Neural progenitor cell (in vitro differentiated cells): ENCODE data around the gene HTT. TPM values are rescaled to one million over a fixed set of nuclear protein-coding genes. Genes with fewer than 3 reads are reported as not detected.

Experiments used
- DNase-seq: peaks from one replicate; pipeline ENCODE4 v3.0.0-alpha.2; 2016; ENCODE audit warnings: low spot score
- H2AFZ ChIP-seq: fragments of 200-600 bp; sonication (generic); replicated peaks from 2 replicates; pipeline ENCODE4 v1.6.1; 2016; ENCODE audit warnings: antibody characterized with exemption
- H3F3A ChIP-seq: fragments of 200-600 bp; sonication (generic); 2 replicates; pipeline ENCODE4 v1.6.1; 2016; ENCODE audit warnings: antibody characterized with exemption, low read depth
- H3K27ac ChIP-seq: fragments of 200-600 bp; sonication (generic); 2 replicates; pipeline ENCODE4 v1.5.1; 2016; ENCODE audit warnings: mild to moderate bottlenecking
- H3K27me3 ChIP-seq: fragments of 200-600 bp; sonication (generic); 2 replicates; pipeline ENCODE4 v1.6.1; 2016; ENCODE audit warnings: mild to moderate bottlenecking, moderate library complexity
- H3K36me3 ChIP-seq: fragments of 200-600 bp; sonication (generic); 2 replicates; pipeline ENCODE4 v1.5.1; 2016
- H3K4me1 ChIP-seq: fragments of 200-600 bp; sonication (generic); 2 replicates; pipeline ENCODE4 v1.6.1; 2016; ENCODE audit warnings: mixed run types
- H3K4me2 ChIP-seq: fragments of 200-600 bp; sonication (generic); 2 replicates; pipeline ENCODE4 v1.6.1; 2016
- H3K4me3 ChIP-seq: fragments of 200-600 bp; sonication (generic); 2 replicates; pipeline ENCODE4 v1.5.1; 2016
- H3K79me2 ChIP-seq: fragments of 200-600 bp; sonication (generic); 2 replicates; pipeline ENCODE4 v1.6.1; 2016; ENCODE audit warnings: low read depth
- H3K9ac ChIP-seq: fragments of 200-600 bp; sonication (generic); 2 replicates; pipeline ENCODE4 v1.6.1; 2016
- H3K9me3 ChIP-seq: fragments of 200-600 bp; sonication (generic); 2 replicates; pipeline ENCODE4 v1.5.1; 2016; ENCODE audit warnings: low read depth
- H4K20me1 ChIP-seq: fragments of 200-600 bp; sonication (generic); 2 replicates; pipeline ENCODE4 v1.6.1; 2016; ENCODE audit warnings: low read depth
- H3K27ac Mint-ChIP-seq: 3 replicates; pipeline ENCODE4 v1.8.0; 2021; ENCODE audit warnings: mixed read lengths
- H3K27me3 Mint-ChIP-seq: 2 replicates; pipeline ENCODE4 v1.8.0; 2022; ENCODE audit warnings: low read depth, mild to moderate bottlenecking, inconsistent platforms, moderate library complexity, mixed read lengths; ENCODE audit not compliant: insufficient read depth
- H3K36me3 Mint-ChIP-seq: 3 replicates; pipeline ENCODE4 v1.8.0; 2021; ENCODE audit warnings: mixed read lengths
- H3K4me1 Mint-ChIP-seq: 3 replicates; pipeline ENCODE4 v1.8.0; 2021; ENCODE audit warnings: mixed read lengths
- H3K4me3 Mint-ChIP-seq: 3 replicates; pipeline ENCODE4 v1.8.0; 2021; ENCODE audit warnings: mild to moderate bottlenecking, moderate library complexity, mixed read lengths
- H3K9me3 Mint-ChIP-seq: 3 replicates; pipeline ENCODE4 v1.8.0; 2020; ENCODE audit warnings: mixed read lengths
- CTCF ChIP-seq: fragments of 200-600 bp; sonication (generic); IDR thresholded peaks from 2 replicates; pipeline ENCODE4 v1.5.1; 2017; ENCODE audit warnings: antibody characterized with exemption, mild to moderate bottlenecking
- EZH2 ChIP-seq: fragments of 200-600 bp; sonication (generic); IDR thresholded peaks from 2 replicates; pipeline ENCODE4 v1.6.1; 2017; ENCODE audit warnings: antibody characterized with exemption, mild to moderate bottlenecking, moderate library complexity
- EZH2phosphoT487 ChIP-seq: fragments of 200-600 bp; sonication (generic); IDR thresholded peaks from 2 replicates; pipeline ENCODE4 v1.6.1; 2017; ENCODE audit warnings: antibody characterized with exemption
- total RNA-seq: library from RNA; depleted of rRNA; stranded (reverse); fragments of >200 nt; gene quantifications from 2 replicates; pipeline ENCODE4 v1.2.3, GENCODE V29; 2015; ENCODE audit warnings: low replicate concordance

Gene HTT
- total RNA-seq, 1 donor from 2014 or later, result 38.9 TPM

- no peak overlapping the region for H3K4me3 Mint-ChIP-seq
- H3K4me2 ChIP-seq, result no peak overlapping the region
- TF ChIP-seq EZH2phosphoT487 (no peak), EZH2 (no peak), CTCF (no peak)
- no peaks in the 10 kb centered on the region for H3K9me3 ChIP-seq
- DNase-seq, result no peak
- H3K27me3 ChIP-seq, result no peaks in the 10 kb centered on the region
- peaks cover 2% of the 10 kb centered on the region for H3K27me3 Mint-ChIP-seq
- no peaks in the 10 kb centered on the region for H3K79me2 ChIP-seq
- H3F3A ChIP-seq, result no peaks in the 10 kb centered on the region
- H3K4me1 ChIP-seq, result peaks cover 5% of the 10 kb centered on the region
- H3K27ac ChIP-seq, result no peak overlapping the region
- H3K4me3 ChIP-seq, result no peak overlapping the region
- peaks cover 8% of the 10 kb centered on the region for H3K4me1 Mint-ChIP-seq
- no peaks in the 10 kb centered on the region for H3K9me3 Mint-ChIP-seq
- no peaks in the 10 kb centered on the region for H3K36me3 ChIP-seq
- H3K36me3 Mint-ChIP-seq, result no peaks in the 10 kb centered on the region
- H4K20me1 ChIP-seq, result no peaks in the 10 kb centered on the region
- no peak overlapping the region for H3K9ac ChIP-seq
- H3K27ac Mint-ChIP-seq, result no peak overlapping the region
- H2AFZ ChIP-seq, result no peak overlapping the region
Measured at GRCh38 chr4:3029464-3029863, 45.0 kb upstream of the HTT start.

- H4K20me1 ChIP-seq, result no peaks in the 10 kb centered on the region
- no peak for DNase-seq
- Mint-ChIP-seq H3K9me3 (no peaks in the 10 kb centered on the region), H3K4me3 (peak overlapping the region; percentile 6), H3K36me3 (no peaks in the 10 kb centered on the region), H3K27ac (no peak overlapping the region), H3K4me1 (peaks cover 8% of the 10 kb centered on the region), H3K27me3 (peaks cover 2% of the 10 kb centered on the region)
- H3K4me1 ChIP-seq, result peaks cover 5% of the 10 kb centered on the region
- H3F3A ChIP-seq, result no peaks in the 10 kb centered on the region
- no peak overlapping the region for H3K27ac ChIP-seq
- H3K4me2 ChIP-seq, result no peak overlapping the region
- H3K36me3 ChIP-seq, result no peaks in the 10 kb centered on the region
- H3K9me3 ChIP-seq, result no peaks in the 10 kb centered on the region
- H3K9ac ChIP-seq, result no peak overlapping the region
- H3K27me3 ChIP-seq, result no peaks in the 10 kb centered on the region
- no peak overlapping the region for H2AFZ ChIP-seq
- no peaks in the 10 kb centered on the region for H3K79me2 ChIP-seq
- H3K4me3 ChIP-seq, result no peak overlapping the region
- TF ChIP-seq CTCF (no peak), EZH2 (no peak), EZH2phosphoT487 (no peak)
Measured at GRCh38 chr4:3030566-3031356, 43.7 kb upstream of the HTT start.

- peaks cover 5% of the 10 kb centered on the region for H3K4me1 ChIP-seq
- Mint-ChIP-seq H3K9me3 (no peaks in the 10 kb centered on the region), H3K27ac (no peak overlapping the region), H3K4me1 (peaks cover 8% of the 10 kb centered on the region), H3K4me3 (no peak overlapping the region), H3K36me3 (no peaks in the 10 kb centered on the region), H3K27me3 (peaks cover 2% of the 10 kb centered on the region)
- no peaks in the 10 kb centered on the region for H3K27me3 ChIP-seq
- H2AFZ ChIP-seq, result no peak overlapping the region
- H3F3A ChIP-seq, result no peaks in the 10 kb centered on the region
- no peak overlapping the region for H3K4me2 ChIP-seq
- no peaks in the 10 kb centered on the region for H3K9me3 ChIP-seq
- H3K4me3 ChIP-seq, result no peak overlapping the region
- no peak for DNase-seq
- no peak for TF ChIP-seq EZH2phosphoT487
- no peak for TF ChIP-seq EZH2
- TF ChIP-seq CTCF, result no peak
- no peak overlapping the region for H3K27ac ChIP-seq
- no peak overlapping the region for H3K9ac ChIP-seq
- no peaks in the 10 kb centered on the region for H3K79me2 ChIP-seq
- H4K20me1 ChIP-seq, result no peaks in the 10 kb centered on the region
- H3K36me3 ChIP-seq, result no peaks in the 10 kb centered on the region
Measured at GRCh38 chr4:3031357-3032082, 43.0 kb upstream of the HTT start.
